ENCODE results near the gene ZBTB16.
A peak's percentile ranks its signal among the peaks of the same experiment; 100 is the strongest.

ZBTB16 gene

DNA sequence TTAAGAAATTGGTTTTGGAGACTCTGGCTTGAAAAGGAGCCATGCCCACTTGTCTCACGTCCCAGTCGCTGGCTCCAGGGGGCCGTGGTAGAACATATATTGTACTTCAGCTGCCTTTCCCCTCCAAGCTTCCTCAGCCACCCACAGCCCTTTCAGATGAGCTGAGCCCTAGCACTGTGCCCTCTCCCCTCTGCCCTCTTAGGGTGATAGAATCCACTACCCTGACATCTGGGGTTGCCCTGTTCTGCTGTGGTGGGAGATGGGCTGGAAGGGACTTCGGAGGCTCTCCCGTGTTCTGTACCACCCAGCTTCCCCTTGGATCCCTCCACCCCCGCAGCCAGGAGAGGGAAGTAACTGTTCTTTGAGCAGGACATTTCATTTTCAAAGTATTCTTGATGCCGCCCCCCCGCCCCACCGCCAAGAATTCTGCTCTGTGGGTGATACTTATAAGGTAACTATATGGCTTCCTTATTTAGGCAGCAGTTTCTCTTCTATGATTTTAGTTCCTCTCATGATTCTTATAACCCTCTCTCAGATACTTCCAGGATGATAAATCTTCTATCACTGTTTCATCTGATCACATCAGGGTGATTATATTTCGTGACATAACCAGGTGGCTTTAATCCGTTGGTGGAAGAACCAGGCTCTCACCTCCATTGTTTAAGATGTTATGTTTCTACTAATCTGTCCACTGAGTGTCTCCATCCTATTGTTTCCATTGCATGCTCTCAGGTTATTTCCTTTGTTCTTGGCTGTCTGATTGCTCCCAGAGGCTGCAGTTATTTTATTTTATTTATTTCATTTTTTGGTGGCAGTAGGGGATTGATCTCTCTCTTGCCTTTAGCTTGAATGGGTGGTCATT lies 24.1 kb downstream of the ZBTB16 start:
- DNase-seq (ENCODE audit: low spot score): no peak

DNA sequence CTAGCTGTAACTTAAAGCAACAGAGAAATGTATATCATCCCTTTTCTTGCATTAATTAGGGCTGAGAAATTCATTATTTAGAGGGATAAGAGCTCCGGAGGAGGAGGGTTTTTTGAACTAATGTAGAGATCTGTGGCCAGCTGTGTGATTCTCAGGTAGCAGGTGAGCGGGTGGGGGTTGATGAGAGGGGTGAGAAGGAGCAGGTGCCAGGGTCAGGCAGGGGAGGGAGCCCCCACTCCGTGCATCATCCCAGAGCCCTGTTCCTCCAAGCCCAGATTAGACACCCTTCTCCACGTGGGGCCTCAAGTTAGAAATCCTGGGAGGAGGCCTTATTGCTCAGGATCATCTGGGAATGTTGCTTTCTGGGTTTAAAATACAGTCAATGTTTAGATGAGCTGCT lies 24.9 kb downstream of the ZBTB16 start:
- no peak for DNase-seq (ENCODE audit: low spot score)

DNA sequence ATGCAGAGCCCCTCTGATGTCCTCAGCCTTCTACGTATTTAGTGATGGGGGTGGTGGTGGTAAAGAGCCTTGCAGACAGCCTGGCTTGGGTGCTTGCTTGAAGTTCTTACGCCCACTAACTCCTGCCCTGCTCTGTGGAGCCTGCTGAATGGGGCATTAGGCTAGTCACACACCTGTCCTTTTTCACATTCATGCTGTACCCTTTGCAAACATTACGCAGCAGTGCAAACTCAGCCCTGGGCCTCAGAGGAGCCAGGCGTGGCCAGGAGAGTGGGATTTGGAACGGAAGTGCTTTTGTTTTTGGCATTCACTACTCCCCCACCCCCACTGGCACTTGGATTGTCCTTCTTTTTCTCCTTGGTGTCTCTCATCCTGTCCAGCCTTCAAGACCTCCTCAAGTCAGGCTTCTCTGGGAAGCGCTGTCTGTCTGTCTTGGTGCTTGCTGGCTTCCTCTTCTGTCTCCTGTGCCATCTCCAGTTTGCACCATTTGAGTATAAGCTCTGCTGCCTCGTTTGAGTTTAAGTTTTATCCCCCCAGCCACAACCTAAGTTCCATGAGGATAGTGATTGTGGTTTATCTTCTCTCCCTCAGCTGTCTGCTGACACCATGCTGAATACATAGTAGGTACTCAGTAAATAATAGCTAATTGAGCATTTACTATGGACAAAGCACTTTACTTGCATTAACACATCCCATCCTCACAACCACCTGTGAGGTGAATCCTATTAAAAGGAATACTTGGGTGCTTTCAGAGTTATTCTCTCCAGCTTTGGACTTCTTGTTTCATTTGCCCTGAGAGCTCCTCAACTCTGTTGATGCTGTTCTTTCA lies 26.7 kb downstream of the ZBTB16 start:
- DNase-seq (ENCODE audit: low spot score): no peak

DNA sequence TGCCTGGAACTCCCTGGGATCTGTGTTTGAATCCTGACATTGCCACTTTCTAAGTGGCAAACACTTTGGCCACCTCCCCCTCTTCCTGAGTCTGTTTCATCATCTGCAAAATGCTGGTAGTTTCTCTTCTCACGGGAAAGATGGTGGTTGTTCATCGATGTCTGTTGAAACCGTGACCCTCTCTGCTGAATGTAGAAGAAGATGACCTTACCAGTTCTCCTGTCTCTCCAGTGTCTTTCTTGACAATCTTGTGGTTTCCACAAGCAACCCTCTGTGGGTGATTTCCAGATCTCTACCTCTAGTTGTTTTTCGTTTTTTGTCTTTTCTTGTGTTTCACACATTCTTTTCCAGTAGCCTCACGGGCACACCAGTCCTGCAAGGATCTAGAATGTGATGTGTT lies 27.5 kb downstream of the ZBTB16 start:
- DNase-seq (ENCODE audit: low spot score): no peak

DNA sequence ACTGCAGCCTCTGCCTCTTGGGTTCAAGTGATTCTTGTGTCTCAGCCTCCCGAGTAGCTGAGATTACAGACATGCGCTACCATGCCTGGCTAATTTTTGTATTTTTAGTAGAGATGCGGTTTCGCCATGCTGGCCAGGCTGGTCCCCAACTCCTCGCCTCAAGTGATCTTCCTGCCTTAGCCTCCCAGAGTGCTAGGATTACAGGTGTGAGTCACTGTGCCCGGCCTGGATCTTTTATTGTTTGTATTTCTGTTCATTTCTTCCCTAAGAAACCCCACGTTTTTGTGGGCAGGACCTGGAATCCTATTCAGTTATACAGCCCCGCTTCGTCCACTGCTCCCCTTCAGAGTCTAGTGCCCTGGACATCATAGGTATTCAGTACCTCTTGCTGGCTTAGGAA lies 28.7 kb downstream of the ZBTB16 start:
- DNase-seq (ENCODE audit: low spot score): no peak

DNA sequence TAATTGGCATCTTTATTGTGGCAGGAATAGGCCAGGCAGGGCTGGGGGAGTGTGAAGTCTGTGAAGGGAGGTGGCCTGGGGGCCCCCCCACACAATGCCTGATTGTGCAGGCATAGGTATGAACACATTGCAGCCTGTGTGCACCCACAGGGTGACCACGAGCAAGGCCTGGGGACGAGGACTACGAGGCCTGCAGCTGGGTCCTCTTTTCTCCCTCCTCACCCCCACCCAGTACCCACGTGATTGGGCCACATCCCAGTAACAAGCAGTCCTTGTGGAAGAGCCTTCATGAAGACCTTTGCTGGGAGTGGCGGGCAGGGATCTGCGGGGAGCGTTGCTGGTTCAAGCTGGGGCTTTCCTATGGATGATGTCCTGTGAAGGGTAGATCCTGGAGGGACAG lies 29.3 kb downstream of the ZBTB16 start:
- no peak for DNase-seq (ENCODE audit: low spot score)

DNA sequence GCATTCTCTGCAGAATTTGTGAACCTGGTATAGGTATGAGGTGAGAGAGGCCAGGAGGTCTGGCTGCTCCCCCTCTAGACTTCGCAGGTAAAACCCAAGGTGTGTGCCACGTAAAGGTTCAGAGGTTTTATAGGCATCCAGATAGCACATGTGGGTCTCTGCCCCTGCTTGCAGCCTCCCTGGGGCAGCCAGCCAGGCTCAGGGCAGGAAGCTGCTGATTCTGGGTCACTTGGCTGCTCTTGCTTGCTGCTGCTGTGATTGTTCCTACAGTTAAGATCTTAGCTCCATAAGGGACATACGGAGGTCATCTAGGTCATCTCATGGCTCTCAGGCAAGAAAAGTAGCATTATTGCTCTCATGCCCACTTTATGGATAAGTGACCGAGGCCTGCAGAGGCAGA lies 30.2 kb downstream of the ZBTB16 start:
- DNase-seq (ENCODE audit: low spot score): no peak

DNA sequence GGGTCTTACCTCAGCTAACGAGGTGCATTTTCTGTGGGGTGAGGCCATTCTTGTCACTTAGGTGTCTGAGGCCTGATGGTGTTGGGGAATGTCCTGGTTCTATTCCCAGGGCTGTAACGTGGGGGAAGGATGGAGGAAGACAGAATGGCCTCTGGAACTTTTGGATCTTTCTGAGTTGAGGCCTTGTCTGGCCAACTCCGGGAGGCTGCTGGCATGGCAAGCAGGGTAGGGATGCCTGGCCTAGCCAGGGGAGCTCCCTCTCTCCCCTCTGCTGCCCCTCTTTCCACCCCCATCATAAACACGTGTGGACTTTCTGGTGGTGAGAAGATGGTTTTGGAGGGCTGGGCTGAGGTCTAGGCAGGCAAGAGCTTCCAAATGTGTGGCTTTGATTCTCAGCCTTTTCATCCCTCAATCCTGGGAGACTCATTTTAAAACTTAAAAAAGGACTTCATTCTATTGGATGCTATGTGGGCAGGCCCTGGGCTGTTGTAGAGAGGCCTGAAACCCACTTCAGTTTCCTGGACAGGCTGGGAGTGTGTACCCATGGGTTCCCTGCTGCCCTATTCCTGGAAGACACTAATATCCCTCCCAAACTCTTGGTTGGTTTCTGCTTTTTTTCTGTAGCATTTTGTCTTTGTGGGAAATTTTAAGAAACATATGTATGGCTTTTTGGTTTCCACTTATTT lies 30.9 kb downstream of the ZBTB16 start:
- DNase-seq (ENCODE audit: low spot score): no peak

DNA sequence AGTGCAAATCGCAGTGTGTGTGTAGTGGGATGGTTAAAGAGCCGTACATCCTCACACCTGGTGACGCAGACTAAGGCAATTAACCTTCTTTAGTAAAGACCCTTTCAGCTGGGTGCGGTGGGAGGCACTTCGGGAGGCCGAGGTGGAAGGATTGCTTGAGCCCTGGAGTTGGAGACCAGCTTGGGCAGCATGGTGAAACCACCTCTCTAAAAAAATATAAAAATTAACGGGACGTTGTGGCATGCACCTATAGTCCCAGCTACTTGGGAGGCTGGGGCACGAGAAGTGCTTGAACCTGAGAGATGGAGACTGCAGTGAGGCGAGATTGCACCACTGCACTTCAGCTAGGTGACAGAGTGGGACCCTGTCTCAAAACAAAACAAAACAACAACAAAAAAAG lies 31.5 kb downstream of the ZBTB16 start:
- no peak for DNase-seq (ENCODE audit: low spot score)

DNA sequence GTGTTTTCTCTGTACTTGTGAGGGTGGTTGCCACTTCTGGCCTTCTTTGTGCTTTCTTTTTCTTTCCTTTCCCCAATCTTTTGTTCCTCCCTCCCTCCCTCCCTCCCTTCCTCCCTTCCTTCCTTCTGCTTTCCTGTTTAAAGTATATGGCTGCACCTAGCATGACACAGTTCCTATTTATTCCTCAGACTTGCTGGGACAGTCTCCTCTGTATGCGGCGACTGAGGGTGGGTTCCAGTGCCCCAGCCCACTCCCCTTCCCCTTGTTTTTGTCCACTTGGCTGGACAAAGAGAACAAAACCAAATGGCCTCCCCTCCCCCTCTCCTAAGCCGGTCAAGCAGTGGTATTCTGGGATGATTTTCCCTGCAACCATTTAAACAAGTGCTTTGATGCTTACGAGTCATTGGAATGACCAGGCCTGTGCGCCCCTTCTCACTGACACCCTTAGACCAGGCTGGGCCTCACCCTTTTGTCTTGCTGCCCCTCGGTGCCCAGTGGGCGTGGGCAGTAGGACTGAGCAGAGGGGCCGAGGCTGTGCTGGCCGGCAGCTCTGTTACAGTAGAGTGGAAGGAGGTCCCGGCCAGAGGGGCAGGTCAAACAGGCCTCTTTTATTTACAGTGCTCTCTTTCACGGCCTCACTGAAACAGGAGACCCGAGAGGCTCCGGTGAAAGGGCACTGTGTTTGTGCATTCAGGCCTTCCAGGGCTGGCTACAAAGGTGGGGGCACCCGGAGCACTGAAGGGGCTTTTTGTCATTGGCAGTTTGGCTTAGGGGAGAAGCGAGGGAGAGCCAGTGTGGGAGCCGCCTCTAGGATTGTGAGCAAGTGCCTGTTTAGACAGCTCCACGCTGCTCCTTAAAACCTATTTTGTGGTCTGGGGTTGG lies 32.2 kb downstream of the ZBTB16 start:
- no peak for DNase-seq (ENCODE audit: low spot score)

DNA sequence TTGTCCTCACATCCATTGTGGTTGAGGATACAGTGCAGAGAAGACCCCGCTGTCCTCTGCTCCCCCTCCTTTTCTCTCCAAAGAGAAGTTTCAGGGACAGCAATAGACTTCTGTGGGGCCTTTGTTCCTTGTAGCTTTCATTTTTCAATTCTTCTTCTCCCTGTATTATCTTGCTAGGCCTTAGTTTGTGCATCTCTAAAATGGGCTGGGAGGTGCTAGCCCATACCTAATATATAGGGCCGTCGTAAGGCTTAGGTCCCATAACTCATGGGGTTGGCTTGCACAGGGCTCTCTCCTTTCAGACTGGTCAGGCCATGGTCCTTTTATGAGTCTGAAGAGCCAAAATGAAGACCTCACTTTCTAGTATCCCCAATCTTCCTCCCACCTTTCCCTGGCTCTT lies 33.0 kb downstream of the ZBTB16 start:
- DNase-seq (ENCODE audit: low spot score): no peak

DNA sequence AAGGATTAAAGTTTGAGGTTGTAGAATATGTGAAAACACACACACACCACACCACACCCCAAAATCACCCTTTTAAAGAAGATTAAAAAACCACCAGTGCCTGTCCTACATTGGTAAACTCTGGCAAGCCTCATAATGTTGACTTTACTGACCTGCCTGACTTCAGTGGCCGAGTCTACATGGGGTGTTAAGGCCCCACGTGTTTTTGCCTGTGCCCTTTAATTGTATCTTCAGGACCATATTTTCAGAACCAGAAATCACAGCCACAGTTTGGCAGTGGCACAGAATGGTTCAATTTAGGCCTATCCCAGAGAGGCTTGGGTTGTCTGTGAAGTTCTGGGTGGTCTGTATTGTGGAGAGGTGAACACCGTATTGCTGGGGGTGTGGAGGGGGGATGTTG lies 33.4 kb downstream of the ZBTB16 start:
- no peak for DNase-seq (ENCODE audit: low spot score)

DNA sequence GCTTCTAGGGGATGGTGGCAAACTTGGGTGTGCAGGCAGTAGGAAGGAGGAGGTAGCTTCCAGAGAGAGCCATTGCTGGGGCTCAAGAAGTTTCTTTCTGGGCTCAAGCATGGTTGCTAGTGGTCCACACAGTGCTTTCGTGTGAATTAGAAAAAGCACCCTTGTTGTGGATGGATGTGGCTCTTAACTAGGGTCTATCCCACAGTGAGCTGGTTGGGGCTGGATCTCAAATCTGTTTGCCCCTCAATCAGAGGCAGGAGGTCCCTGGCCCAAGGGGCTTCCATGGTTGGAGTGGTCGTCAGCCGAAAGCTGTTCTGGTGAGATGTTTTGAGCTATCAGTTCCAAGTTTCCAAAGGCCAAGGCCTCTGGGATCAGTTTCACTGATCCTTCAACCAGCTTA lies 35.0 kb downstream of the ZBTB16 start:
- DNase-seq (ENCODE audit: low spot score): no peak

DNA sequence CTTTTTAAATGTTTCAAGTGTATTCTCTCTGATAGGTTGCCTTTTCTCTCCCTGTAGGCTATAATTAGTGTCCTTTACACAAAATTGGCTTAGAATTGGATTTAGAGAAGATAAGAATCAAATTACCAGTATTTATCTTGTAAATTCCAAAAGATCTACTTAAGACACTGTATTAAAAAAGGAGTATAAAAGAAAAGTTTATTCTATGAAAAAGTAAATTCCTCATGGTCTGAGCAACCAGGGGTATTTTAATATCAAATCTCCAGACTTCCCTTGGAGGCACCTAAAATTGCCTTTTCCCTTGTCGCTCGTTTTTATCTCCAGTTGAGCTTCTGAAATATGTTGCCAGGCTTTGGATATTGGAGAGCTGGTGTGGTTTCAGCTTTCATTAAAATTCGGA lies 36.4 kb downstream of the ZBTB16 start:
- no peak for DNase-seq (ENCODE audit: low spot score)

DNA sequence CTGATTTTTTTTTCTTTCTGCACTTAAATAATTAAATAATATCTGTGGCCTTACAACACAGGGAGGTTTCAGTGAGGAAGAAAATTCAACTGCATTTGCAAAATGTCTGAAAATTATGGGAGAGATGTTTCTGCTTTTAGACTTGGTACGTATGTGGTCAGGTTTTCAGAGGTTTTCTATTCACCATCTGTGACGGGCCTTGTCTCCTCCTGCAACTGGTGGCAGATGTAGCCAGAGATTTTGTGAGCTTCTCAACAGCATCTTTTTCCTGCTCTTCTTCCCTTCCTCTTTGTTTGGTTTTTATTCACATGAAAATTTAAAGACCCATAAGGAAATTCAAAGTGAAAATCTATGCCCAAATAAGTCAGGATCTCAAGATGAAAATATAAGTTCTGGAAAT lies 38.3 kb downstream of the ZBTB16 start:
- DNase-seq (ENCODE audit: low spot score): no peak

DNA sequence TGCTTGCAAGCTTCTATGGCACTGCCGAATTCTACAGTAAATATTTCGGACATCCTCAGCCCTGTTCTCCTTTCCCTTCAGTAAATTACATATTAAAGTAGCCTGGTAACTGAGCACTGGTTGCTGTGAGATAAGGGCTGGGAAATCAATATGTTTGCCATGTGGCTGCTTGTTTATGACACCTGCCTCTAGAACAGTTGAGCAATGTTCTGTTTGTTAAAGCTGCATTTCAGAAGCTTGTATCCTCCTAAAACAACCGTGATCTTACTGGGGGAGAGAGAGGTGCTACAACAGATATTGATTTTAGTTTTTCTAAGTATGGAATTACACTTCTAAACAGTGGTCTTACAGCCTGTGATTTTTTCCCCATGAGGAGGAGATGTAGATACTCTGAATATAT lies 39.4 kb downstream of the ZBTB16 start:
- no peak for DNase-seq (ENCODE audit: low spot score)

DNA sequence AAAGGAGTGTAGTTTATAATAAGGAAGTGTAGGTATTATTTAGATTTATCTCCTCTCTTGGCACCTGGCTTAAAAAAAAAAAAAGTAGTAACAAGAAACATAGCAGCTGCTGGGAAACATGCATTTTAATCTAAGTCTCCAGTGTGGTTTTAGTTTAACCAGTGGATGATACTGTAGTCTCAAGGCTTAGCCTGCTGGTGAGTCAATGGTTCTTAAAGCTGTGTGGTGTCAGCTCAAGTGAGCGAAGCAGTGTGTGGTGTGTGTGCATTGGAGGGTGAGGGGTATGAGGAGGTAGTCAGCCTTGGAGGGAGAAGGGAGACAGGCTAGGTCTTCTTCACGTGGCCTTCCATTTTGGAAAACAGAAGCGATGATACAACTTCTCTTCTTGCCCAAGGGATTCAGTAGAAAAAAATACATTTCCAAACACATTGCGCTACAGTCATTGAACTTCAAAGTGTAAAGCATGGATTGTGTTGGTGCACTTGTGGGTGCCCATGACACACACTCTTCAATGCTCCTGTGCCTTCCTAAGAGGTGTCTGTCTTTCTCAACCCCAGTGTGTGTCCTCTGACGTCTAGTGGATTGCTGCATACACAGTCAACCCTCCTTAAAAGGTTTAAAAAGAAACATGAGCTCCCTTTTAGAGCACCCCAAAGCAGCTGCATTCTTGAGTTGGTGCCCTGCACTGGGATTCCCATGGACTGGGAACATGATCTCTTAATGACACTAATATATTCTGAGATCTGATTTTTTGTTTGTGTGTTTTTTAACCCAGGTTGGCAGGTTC lies 40.1 kb downstream of the ZBTB16 start:
- DNase-seq (ENCODE audit: low spot score): no peak

DNA sequence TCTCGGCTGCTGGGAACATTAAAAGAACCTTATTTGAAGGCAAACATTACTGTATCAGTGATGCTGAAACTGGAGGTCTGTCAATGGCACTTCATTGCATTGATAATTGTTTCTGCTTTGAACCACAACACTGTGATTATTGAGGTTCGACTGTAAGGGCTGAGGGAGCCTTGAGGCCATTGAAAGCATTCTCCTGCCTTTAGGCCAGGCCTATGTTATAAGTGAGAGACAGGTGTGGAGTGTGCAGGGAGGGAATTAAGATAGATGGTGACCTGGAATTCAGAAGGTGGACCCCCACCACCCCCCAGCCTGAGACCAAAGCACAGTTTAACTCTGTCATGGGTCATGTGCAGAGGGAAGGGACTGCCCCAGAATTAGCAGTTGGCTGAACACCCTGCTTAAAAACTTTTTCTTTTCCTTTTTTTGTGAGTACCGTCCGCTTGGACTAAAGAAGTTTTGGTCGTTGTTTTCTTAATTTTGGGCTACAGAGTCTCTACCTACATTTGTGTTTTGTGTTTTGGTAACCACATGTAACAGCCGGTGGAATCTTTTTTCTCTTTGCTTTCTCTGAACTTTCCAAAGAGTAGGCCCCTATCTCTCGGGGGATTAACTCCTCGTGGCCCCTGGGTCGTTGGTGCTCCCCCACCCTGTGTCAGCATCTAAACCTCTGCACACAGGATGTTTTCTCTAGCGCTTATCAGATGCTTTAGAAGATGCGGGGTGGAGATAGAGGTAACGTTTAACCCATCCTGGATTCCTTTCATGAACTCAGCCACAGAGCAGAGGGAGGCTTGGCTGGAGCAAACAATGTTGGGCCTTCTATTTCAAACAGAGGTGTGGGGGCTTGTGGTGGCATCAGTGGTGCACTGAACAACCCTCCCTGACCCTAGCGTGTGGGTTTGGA lies 43.7 kb downstream of the ZBTB16 start:
- DNase-seq (ENCODE audit: low spot score): peak; percentile 5

DNA sequence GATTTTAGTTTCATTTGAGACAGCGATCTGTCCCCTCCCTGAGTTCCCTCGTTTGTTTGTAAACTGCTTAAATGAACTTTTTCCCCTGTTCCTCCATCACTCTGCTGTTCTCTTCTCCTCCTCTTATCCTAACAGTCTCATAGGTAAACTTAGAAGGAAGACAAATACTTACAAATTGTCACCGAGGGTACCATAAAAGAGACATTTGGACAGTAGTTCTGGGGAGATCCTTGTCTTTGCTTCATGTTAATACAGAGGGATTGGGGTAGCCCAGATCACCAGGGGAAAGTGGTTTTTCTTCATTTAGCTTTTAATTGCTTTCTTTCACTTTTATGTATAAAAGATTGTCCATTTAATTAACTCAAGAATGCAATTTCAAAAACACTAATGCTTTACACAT lies 46.1 kb downstream of the ZBTB16 start:
- DNase-seq (ENCODE audit: low spot score): no peak

DNA sequence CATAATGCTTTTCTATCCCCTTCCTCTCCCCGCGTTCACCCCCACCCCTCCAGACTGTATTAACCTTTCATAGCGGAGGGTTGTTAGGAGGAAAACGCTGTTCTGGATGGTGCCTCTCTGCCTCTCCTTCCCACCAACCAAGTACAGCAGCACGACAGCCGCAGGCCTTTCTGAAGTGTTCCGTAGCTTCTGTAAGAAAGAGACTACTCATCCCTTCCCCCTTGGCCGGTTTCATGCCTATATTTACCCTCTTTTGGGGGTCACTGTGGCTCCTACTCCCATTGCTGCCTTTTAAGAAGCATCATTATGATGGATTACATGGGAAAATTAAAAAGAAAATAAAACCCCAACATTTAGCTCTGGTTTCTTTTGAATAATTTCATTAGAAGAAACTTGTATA lies 46.5 kb downstream of the ZBTB16 start:
- DNase-seq (ENCODE audit: low spot score): no peak
